Omental fat pad (tissue), 4 donors: ENCODE measurements around the gene PSMD3. TPM values are rescaled to one million over a fixed set of nuclear protein-coding genes. Genes with fewer than 3 reads are reported as not detected.
A peak's percentile ranks its signal among the peaks of the same experiment; 100 is the strongest.

ENCODE experiments used
- ATAC-seq: fragments of 150-250 bp; one replicate; pipeline ENCODE4 v1.9.1; 2016; ENCODE audit warnings: mild to moderate bottlenecking, moderate library complexity; ENCODE audit not compliant: low FRiP score
- DNase-seq: peaks from one replicate; pipeline ENCODE4 v3.0.0-alpha.2; 2019; ENCODE audit warnings: low spot score
- total RNA-seq, 4 donors: library from RNA; depleted of rRNA; stranded (reverse); fragments of >200 nt; gene quantifications; one replicate each; pipeline ENCODE4 v1.1.0, GENCODE V29; 2016
- TF ChIP-seq, protein P1 (sequence below), 3 donors: fragments of 450-650 bp; IDR thresholded peaks; one replicate each; pipeline ENCODE4 v1.5.1; 2016 to 2017; ENCODE audit warnings: antibody characterized with exemption in 3 of 3, mild to moderate bottlenecking in 3 of 3, moderate library complexity in 2 of 3

PSMD3 gene
- total RNA-seq, 4 donors from 2014 or later = 75.3 to 98.0 (median 79.4) TPM

GRCh38 chr17:39950871-39951348, 29.7 kb upstream of the PSMD3 start:
- DNase-seq (no peak), ATAC-seq (no peak)
- TF ChIP-seq, protein P1, sequence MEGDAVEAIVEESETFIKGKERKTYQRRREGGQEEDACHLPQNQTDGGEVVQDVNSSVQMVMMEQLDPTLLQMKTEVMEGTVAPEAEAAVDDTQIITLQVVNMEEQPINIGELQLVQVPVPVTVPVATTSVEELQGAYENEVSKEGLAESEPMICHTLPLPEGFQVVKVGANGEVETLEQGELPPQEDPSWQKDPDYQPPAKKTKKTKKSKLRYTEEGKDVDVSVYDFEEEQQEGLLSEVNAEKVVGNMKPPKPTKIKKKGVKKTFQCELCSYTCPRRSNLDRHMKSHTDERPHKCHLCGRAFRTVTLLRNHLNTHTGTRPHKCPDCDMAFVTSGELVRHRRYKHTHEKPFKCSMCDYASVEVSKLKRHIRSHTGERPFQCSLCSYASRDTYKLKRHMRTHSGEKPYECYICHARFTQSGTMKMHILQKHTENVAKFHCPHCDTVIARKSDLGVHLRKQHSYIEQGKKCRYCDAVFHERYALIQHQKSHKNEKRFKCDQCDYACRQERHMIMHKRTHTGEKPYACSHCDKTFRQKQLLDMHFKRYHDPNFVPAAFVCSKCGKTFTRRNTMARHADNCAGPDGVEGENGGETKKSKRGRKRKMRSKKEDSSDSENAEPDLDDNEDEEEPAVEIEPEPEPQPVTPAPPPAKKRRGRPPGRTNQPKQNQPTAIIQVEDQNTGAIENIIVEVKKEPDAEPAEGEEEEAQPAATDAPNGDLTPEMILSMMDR (IDR thresholded peaks at IDR 0.05) = no peak

- DNase-seq (no peak), ATAC-seq (no peak)
- TF ChIP-seq, protein P1 (IDR thresholded peaks at IDR 0.05) = no peak
Observed at GRCh38 chr17:39951924-39952679, 28.5 kb upstream of the PSMD3 start.

DNA sequence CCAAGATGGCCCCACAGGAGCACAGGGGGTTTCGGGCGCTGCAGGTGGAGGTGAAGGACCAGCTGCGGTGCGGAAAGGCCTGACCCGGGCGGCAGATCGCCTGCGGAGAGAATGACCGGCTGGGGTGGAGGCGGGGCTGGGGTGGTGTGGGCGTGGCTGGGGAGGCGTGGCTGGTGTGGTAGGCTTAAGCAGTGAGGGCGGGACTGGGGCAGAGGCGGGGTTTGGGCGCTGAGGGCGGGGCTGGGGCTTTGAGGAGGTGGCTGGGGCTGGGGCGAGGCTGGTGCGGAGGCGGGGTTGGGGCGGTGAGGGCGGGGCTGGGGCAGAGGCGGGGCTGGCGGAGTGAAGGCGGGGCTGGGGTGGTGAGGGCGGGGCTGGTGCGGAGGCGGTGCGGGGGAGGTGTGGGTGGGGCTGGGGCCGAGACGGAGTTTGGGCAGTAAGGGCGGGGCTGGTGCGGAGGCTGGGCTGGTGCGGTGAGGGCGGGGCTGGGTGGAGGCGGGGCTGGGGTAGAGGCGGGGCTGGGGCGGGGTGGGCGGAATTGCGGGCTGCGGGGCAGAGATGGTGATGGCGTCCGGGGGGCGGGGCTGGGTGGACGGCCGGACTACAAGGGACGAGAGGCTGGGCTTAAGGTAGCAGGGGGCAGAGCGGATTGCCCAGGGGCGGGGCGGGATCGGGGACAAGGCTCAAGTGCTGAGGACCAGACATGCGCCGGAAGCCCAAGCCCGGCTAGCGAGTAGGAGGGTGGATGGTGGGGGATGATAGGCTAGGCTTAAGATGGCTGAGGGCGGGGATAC, 27.7 kb upstream of the PSMD3 start:
- ATAC-seq (peak; percentile 92), DNase-seq (peak; percentile 97)
- TF ChIP-seq, protein P1 (IDR thresholded peaks at IDR 0.05) = no peak

DNA sequence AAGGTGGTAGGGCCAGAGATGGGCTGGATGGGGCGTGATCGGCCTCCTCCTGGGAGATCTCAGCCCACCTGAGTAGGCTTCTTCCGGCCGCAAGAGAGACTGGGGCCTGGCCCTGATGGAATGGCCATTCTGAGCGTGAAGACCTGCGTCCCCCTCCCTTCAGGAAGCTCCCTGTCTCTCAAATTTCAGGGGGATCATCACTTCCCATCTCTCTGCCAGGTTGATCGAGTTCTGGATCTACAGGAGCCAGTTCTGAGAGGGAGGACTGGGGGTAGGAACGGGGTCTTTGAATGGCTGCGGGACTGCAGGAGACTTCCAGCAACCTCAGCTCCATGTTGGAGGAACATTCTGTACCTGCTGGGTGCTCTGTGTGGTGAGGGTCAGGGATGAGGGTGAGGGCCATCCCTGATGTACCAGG, 27.1 kb upstream of the PSMD3 start:
- TF ChIP-seq, protein P1 (IDR thresholded peaks at IDR 0.05) = no peak
- ATAC-seq (no peak), DNase-seq (no peak)

GRCh38 chr17:39954876-39955275, 25.7 kb upstream of the PSMD3 start:
- DNase-seq (no peak), ATAC-seq (no peak)
- TF ChIP-seq, protein P1 (IDR thresholded peaks at IDR 0.05) = no peak

DNA sequence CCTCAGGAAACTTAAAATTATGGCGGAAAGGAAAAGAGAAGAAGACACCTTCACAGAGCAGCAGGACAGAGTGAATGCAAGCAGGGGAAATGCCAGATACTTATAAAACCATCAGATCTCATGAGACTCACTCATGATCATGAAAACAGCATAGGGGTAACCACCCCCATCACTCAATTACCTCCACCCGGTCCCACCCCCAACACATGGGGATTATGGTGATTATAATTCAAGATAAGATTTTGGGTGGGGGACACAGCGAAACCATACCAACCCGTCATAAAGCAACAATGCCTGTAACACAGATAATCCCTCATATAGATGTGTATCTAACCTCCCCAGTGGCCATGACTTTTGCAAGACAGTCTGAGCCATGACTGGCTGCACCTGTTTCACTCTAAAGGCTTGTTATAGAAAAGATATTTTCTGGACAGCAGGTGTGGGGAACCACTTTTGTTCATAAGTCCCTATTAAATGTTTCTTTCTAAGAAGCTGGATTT, 24.8 kb upstream of the PSMD3 start:
- DNase-seq (no peak), ATAC-seq (no peak)
- TF ChIP-seq, protein P1 (IDR thresholded peaks at IDR 0.05) = no peak
